Stimulated activated CD4-positive, alpha-beta T cell treated with anti-CD3 and anti-CD28 coated beads, Interleukin-15, amount 100 ng/mL, for 48 hours (primary cell): ENCODE results near the gene PDS5B.
"Not testable (repeated sequence)": the region's sequence is repeated elsewhere in the genome, so short reads cannot be mapped to it uniquely, and the experiment has no call there.

Experiments used
- DNase-seq, 2 donors: peaks; one replicate each; pipeline ENCODE4 v3.0.0-alpha.2; 2020; ENCODE audit warnings: low read depth in 2 of 2

The PDS5B gene

GRCh38 chr13:32726374-32727037 is 140.3 kb downstream of the PDS5B start:
- DNase-seq = no peak

GRCh38 chr13:32728327-32728726 is 142.1 kb downstream of the PDS5B start:
- no peak for DNase-seq

GRCh38 chr13:32729097-32729496 is 142.8 kb downstream of the PDS5B start:
- DNase-seq = not testable (repeated sequence)

GRCh38 chr13:32731074-32731473 is 144.8 kb downstream of the PDS5B start:
- DNase-seq = no peak

GRCh38 chr13:32731576-32731975 is 145.3 kb downstream of the PDS5B start:
- DNase-seq = no peak

GRCh38 chr13:32733690-32734089 is 147.4 kb downstream of the PDS5B start:
- no peak for DNase-seq

GRCh38 chr13:32734511-32734910 is 148.3 kb downstream of the PDS5B start:
- no peak for DNase-seq

GRCh38 chr13:32735859-32736258 is 149.6 kb downstream of the PDS5B start:
- no peak for DNase-seq

GRCh38 chr13:32736648-32737047 is 150.4 kb downstream of the PDS5B start:
- DNase-seq = no peak

- no peak for DNase-seq
Measured at GRCh38 chr13:32737111-32737571, 150.9 kb downstream of the PDS5B start.

- no peak for DNase-seq
Measured at GRCh38 chr13:32737679-32738078, 151.4 kb downstream of the PDS5B start.

- no peak for DNase-seq
Measured at GRCh38 chr13:32745509-32745908, 159.3 kb downstream of the PDS5B start.

GRCh38 chr13:32746474-32746873 is 160.2 kb downstream of the PDS5B start:
- no peak for DNase-seq

GRCh38 chr13:32748305-32748704 is 162.1 kb downstream of the PDS5B start:
- no peak for DNase-seq

- no peak for DNase-seq
Measured at GRCh38 chr13:32751340-32751739, 165.1 kb downstream of the PDS5B start.

- DNase-seq = no peak
Measured at GRCh38 chr13:32752311-32752710, 166.1 kb downstream of the PDS5B start.

- no peak for DNase-seq
Measured at GRCh38 chr13:32752997-32753606, 166.8 kb downstream of the PDS5B start.

GRCh38 chr13:32754179-32754578 is 167.9 kb downstream of the PDS5B start:
- no peak for DNase-seq

- DNase-seq = no peak
Measured at GRCh38 chr13:32759152-32759551, 172.9 kb downstream of the PDS5B start.

GRCh38 chr13:32761472-32761871 is 175.2 kb downstream of the PDS5B start:
- no peak for DNase-seq

- DNase-seq = no peak
Measured at GRCh38 chr13:32779119-32779518, 192.9 kb downstream of the PDS5B start.

- no peak for DNase-seq
Measured at GRCh38 chr13:32781906-32782305, 195.7 kb downstream of the PDS5B start.

- peak; percentile 3 to 4 for DNase-seq
Measured at GRCh38 chr13:32783067-32783466, 196.8 kb downstream of the PDS5B start.

GRCh38 chr13:32790731-32791130 is 204.5 kb downstream of the PDS5B start:
- DNase-seq = no peak
